Kidney epithelial cell (primary cell): ENCODE measurements around the gene GSPT1. TPM values are rescaled to one million over a fixed set of nuclear protein-coding genes. Genes with fewer than 3 reads are reported as not detected.

Experiments used
- DNase-seq: peaks from one replicate; pipeline ENCODE4 v3.0.0-alpha.2; 2010; ENCODE audit warnings: low read depth
- H3K27me3 ChIP-seq: 2 replicates; pipeline ENCODE4 v1.6.0; 2011; ENCODE audit warnings: low read length; ENCODE audit not compliant: control insufficient read depth, insufficient read depth
- H3K36me3 ChIP-seq: 2 replicates; pipeline ENCODE4 v1.5.1; 2011; ENCODE audit warnings: low read length; ENCODE audit not compliant: control insufficient read depth, insufficient read depth
- H3K4me3 ChIP-seq: 2 replicates; pipeline ENCODE4 v1.5.1; 2011; ENCODE audit warnings: low read depth, mild to moderate bottlenecking, control low read depth, low read length
- total RNA-seq: library from RNA; depleted of rRNA; stranded (reverse); fragments of >200 nt; gene quantifications from 2 replicates; pipeline ENCODE4 v1.2.3, GENCODE V29; 2015
- TF ChIP-seq, protein P1 (sequence below): IDR thresholded peaks from 2 replicates; pipeline ENCODE4 v1.5.1; 2011; ENCODE audit warnings: mild to moderate bottlenecking, moderate library complexity, low read length, control low read depth, inconsistent platforms; ENCODE audit not compliant: insufficient read depth, poor library complexity, severe bottlenecking

GSPT1 gene
- total RNA-seq, 1 donor from 2014 or later = 93.7 TPM

DNA sequence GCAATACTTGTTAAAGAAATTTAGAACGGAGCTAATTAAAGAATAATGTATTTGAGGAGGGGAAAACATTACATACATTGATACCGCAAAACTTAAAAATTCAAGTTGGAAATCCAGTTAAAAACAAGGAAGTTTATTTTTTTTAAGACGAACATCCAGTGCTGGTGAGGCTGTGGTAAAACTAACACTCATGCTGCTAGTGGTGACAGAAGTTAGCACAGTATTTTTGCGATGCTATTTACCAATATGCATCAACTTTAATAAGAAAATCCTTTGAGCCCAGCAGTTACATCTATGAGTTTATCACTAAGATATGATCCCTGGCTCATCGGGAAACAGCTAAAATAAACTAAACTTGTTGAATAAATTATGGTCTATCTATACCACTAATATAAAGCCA lies 31.7 kb downstream of the GSPT1 start:
- H3K4me3 ChIP-seq = no peak overlapping the region
- TF ChIP-seq, protein P1, sequence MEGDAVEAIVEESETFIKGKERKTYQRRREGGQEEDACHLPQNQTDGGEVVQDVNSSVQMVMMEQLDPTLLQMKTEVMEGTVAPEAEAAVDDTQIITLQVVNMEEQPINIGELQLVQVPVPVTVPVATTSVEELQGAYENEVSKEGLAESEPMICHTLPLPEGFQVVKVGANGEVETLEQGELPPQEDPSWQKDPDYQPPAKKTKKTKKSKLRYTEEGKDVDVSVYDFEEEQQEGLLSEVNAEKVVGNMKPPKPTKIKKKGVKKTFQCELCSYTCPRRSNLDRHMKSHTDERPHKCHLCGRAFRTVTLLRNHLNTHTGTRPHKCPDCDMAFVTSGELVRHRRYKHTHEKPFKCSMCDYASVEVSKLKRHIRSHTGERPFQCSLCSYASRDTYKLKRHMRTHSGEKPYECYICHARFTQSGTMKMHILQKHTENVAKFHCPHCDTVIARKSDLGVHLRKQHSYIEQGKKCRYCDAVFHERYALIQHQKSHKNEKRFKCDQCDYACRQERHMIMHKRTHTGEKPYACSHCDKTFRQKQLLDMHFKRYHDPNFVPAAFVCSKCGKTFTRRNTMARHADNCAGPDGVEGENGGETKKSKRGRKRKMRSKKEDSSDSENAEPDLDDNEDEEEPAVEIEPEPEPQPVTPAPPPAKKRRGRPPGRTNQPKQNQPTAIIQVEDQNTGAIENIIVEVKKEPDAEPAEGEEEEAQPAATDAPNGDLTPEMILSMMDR = no peak
- no peak for DNase-seq
- no peaks in the 10 kb centered on the region for H3K27me3 ChIP-seq
- peaks cover 2% of the 10 kb centered on the region for H3K36me3 ChIP-seq

DNA sequence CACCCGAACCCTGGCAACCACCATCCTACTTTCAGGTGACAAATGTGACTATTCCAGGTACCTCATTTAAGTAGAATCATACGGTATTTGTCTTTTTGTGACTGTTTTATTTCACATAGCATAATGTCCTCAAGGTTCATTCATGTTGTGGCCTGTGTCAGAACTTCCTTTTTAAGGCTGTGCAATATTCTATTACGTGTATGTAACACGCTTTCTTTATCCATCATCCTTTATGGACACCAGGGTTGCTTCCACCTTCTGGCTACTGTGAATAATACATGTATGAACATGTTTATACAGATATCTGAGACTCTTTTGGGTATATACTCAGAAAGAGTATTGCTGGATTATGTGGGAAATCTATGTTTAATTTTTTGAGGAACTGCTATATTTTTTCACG lies 35.7 kb downstream of the GSPT1 start:
- Histone ChIP-seq H3K36me3 (peaks cover 2% of the 10 kb centered on the region), H3K27me3 (no peaks in the 10 kb centered on the region), H3K4me3 (no peak overlapping the region)
- TF ChIP-seq, protein P1 = no peak
- no peak for DNase-seq

DNA sequence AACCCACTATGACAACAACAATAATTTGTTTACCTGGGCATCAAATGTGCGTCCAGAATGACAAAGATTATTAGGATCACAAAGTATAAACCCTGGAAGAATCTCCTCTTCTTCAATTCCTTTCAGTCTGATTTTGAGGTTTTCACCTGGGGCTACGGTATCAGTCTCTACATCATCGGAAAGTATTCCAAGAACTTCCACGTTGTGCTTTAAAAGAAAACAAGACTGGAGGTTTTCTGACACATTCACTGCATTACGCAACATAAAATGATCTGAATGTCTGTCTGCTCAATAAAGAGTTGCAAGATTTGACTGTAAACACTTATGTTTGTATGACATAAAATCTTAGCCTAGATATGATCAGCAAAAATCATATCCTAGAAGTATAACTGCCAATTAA lies 38.4 kb downstream of the GSPT1 start:
- peaks cover 2% of the 10 kb centered on the region for H3K36me3 ChIP-seq
- no peak for DNase-seq

DNA sequence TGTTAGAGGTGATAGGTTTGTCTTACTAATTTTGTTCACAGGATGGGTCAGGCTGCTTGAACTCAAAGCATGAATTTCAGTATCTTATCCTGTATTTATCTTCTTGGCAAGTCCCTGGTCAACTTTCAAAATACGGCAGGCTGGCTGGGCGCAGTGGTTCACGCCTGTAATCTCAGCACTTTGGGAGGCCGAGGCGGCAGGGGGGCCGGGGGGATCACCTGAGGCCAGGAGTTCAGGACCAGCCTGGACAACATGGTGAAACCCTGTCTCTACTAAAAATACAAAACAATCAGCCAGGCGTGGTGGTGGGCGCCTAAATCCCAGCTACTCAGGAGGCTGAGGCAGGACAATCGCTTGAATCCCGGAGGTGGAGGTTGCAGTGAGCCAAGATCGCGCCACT lies 39.5 kb downstream of the GSPT1 start:
- H3K36me3 ChIP-seq = peaks cover 2% of the 10 kb centered on the region
- DNase-seq = no peak
- no peak overlapping the region for H3K4me3 ChIP-seq
- H3K27me3 ChIP-seq = no peaks in the 10 kb centered on the region
- TF ChIP-seq, protein P1 = no peak

More for the DNA sequence above, 38.4 kb downstream of the GSPT1 start:
- H3K27me3 ChIP-seq = no peaks in the 10 kb centered on the region
- TF ChIP-seq, protein P1 = no peak
- no peak overlapping the region for H3K4me3 ChIP-seq

DNA sequence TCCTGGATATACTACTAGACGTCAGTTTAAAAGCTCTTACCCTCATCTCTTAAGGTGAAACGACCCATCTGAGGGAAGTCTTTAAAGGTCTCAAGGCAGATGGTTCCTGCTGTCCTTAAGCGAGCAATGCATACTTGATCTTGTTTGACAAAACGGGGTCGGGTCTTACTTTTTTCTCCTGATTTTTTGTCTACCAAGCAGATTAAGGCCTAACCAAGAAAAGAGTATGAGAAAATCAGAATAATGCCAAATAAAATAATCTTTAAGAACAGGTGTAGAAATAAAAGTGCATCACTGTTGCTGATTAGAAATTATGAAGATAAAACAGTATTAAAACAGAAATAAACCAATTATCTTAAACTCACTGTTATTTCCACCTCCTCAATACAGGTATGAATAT lies 40.0 kb downstream of the GSPT1 start:
- Histone ChIP-seq H3K36me3 (peaks cover 2% of the 10 kb centered on the region), H3K27me3 (no peaks in the 10 kb centered on the region), H3K4me3 (no peak overlapping the region)
- DNase-seq = no peak
- TF ChIP-seq, protein P1 = no peak

DNA sequence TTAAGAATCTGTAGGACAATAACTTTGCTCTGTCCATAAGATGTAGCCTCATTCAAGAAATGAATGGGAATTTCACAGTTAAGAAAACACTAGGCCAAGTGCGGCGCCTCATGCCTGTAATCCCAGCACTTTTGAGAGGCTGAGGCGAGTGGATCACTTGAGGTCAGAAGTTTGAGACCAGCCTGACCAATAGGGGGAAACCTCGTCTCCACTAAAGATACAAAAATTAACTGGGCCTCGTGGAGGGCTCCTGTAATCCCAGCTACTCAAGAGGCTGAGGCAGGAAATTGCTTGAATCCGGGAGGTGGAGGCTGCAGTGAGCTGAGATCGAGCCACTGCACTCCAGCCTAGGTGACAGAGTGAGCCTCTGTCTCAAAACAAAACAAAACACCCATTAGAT lies 44.6 kb downstream of the GSPT1 start:
- TF ChIP-seq, protein P1 = peak; percentile 16

More for the DNA sequence above, 44.6 kb downstream of the GSPT1 start:
- Histone ChIP-seq H3K36me3 (peaks cover 1% of the 10 kb centered on the region), H3K4me3 (no peak overlapping the region), H3K27me3 (no peaks in the 10 kb centered on the region)
- DNase-seq = no peak
